NCI-H524 (cell line): ENCODE data around the gene VCL.
"Not testable (repeated sequence)": the region's sequence is repeated elsewhere in the genome, so short reads cannot be mapped to it uniquely, and the experiment has no call there.

Experiments used
- DNase-seq, 2 experiments: peaks; one replicate each; lab custom pipeline; 2025; lab: John Stamatoyannopoulos, UW

The VCL gene

DNA sequence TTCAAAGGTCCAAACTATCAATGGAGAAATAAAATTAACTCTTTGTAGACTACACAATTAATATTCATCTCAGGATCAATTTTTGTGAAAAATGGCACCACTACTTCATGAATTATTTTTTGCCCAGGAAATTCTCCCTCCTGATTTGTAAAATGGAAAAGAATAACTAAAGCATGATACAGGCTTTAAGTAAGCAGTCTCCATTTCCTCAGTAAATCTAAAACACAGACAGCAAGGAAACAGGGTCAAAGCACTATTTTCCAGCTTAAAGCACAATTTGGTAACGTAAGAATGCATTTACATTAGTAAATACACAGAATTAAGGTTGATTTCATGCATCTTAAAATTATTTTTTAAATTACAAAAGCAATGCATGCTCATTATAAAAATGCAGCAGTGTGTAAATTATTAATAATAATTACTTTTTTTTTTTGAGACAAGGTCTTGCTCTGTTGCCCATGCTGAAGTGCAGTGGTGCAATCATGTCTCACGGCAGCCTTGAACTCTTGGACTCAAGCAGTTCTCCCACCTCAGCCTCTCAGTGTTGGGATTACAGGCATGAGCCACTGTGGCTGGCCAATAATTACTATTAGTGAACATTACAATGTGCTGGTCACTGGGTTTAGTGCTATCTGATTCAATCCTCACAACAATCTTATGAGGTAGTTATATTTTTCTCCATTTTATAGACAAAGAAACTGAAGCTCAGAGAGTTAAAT is 26.1 kb upstream of the VCL start:
- no peak for DNase-seq

DNA sequence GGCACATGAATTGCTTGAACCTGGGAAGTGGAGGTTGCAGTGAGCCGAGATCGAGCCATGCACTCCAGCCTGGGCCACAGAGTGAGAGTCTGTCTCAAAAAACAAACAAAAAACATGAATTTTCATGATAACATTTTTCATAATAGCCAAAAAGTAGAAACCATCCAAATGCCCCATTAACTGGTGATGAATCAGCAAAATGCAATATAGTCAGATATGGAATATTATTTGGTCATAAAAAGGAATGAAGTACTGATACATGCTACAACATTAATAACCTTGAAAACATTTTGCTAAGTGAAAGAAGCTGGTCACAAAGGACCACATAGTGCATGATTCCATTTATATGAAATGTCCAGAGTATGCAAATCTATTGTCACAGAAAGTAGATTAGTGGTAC is 24.5 kb upstream of the VCL start:
- no peak for DNase-seq

DNA sequence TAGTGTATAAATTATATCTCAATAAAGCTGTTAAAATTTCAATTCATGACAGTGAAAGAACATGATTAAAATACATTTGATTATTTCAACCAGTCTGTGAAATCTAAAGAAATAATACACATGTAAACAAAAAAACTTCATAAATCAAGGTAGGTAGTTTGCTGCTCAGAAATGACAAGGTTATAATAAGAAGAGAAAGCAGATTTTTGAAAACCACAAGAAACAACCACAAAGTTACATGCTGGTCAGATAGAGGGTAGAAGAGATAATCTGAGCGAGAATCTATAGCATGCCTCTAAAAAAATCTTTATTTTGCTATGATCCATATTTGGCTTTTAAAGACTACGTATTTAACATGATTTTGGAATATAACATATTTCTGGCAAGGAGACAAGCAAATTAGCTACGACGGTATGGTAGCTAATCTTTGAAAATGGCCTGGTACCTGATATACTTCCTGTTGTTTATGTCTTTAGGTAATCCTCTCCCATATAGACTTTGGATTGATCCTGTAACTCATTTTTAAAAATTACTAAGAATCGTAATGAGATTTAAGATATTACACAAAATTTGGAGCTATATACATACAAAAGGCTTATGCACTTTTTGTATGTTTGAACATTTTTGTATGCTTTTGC is 23.5 kb upstream of the VCL start:
- DNase-seq, result no peak

DNA sequence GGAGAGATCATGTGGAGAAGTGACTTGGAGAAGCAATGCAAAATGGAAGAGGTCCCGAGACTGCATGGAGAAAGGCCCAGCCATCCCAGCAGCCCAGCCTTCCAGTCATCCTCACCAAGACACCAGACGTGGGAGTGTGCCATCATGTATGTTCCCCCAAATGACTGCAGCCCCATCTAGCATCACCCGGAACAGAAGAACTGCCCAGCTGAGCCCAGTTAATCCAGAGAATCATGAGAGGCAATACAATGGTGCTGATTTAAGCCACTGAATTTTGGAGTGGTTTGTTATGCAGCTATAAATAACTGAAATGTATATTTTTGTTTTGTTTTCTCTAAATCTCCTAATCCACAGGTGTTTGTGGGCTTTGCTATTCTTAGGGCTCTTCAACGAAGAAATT is 22.5 kb upstream of the VCL start:
- no peak for DNase-seq

DNA sequence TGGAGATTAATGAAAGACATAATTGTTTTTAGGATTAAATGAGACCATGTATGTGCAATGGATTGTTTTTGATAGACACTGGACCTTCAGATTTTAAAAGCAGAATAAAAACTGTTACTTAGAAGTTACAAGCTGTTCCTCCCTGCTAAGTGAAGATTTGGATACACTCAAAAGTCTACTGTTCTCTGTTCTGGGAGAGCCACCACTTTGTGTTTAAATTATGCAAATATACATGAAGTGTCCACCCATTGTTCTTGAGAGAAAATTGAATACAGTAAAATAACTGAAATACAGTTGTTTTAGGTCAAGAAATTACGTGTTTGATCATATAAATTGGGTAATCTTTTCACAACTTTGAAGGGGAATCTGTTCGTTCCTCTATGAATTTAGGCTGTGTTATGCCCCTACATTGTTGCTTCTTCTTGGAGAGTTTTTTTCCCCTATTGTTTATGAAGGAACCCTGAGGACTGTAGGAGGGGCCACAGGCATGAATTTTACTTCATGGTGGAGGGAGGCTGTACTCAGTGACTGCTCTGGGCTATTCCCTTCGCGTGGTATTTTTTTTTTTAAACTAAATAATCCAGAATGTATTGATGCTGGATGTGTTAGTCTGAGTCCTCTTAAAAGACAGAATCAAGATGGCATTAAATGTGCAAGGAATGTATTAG is 18.6 kb upstream of the VCL start:
- DNase-seq, result no peak

DNA sequence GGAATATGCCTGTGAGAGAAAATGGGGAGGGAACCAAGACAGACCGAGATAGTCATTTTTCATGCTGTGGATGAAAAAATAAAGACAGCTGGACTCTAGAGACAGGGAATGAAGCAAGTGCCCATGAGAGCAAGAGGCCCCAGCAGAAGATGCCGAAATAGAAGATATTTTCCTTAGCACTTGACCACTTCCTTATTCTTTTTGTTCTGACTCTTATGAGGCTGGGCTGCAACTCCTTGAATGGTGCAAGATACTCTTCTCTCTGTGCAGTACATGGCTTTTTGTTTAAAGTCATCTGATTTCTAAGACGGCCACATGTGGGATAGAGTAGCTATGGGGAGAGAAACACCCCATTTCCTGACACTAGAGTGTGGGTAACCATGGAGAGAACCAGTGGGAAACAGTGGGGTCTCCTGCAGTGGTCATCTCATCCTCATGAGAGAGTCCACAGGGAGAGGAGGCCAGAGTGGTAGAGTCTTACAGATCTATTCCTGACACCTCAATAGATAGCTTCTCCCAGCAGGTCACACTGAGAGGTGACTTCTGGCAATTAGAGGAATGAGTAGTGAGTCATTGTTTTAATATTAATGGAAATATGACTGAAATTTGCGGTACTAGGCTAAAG is 18.0 kb upstream of the VCL start:
- DNase-seq, result no peak

DNA sequence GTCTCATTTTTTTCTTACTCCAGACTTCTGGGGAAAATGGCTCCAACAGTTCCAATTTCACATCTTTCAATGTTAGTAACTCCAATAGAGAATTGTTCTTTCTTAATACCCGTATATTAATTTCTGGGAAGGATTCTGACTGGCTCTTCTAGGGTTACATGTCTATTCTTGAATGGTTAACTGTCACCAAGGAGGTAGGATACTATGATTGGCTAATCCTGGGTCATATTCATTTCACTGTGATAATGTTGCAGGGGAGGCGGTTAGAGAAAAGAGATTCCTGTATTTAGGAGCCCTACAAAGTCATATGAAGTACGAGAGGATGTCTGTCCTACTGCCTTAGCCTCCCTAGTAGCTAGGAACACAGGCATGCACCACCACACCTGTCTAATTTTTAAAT is 16.1 kb upstream of the VCL start:
- DNase-seq, result no peak

DNA sequence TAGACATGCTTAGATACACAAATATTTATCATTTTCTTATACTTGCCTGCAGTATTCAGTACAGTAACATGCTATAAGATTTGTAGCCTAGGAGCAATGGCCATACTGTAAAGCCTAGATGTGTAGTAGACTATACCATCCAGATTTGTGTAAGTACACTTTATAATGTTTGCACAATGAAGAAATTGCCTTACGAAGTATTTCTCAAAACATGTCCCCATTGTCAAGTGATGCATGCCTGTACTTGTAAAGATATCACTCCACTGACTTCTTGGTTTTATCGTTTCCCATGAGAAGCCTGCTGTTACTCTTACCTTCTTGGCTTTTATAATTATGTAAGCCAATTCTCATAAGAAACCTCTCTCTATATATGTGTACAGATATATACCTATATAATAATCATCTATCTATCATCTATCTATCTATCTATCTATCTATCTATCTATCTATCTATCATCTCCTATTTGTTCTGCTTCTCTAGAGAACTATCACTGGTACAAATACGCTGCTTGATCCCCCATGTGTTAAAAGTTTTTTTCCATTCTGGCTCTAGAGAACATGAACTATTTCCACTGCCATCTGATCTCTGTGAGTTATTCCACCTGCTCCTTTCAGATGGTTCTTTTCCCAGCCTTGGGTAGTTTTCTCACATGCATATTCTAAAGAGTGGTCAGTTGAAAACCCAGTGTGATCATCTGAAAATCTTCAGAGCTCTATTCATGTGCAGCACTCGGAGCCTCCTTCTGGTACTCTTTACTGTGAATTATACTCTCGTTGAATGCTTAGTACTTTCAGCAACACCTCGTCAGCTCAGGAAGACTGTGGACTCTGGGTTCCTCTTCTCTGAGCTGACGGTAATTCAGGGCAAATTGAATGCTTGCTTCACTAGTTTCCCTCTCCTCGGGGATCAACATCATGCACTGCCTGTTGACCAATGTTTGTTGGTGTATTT is 14.5 kb upstream of the VCL start:
- no peak for DNase-seq

DNA sequence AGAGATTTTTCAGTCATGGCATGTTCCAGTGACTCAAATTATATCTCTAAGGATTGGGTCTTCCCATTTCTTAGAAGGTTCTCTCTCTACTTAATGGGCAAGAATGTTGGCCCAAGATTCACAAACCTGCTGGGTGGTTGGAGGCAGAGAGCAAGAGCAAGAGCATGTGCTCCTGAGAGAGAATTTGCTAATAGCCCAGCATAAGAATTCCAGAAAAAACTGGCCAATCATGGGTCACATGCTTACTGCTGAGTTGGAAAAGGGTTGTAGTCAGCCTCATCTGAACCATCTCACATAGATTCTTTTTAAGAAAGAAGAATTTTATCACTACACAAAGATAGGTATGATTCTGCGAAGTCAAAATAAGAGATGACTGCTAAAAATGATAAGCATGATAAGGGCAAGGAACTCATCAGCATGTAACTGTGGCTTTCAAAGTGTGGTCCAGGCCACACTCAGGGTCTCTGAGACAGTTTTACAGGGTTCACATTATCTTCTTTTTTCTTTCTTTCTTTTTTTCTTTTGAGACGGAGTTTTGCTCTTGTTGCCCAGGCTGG is 8.2 kb upstream of the VCL start:
- no peak for DNase-seq

DNA sequence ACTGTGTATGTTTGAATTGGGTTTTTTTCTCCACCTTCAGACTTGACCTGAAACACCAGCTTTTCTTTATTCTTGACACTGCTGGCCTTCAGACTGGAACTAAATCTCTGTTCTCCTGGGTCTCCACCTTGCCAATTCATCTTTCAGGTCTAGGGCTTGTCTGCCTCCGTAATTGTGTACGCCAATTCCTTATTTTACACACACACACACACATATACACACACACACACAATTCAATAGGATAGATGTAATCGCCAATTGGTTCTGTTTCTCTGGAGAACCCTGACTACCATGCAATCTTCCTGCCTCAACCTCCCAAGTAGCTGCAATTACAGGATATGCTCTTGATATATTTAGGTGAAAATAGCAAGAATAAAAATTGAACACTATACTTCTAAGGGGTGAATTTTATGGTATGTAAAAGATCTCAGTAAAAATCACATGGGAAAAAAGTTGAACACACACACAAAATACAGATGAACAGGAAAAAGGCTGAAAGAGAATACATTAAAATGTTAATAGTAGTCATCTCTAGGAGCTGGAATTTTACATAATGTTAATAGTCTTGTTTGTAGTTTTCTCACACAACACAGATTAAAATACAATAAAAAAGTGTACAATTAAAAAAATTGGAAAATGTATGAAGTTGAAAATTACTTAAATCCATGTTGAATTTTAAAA is 6.6 kb upstream of the VCL start:
- DNase-seq, result no peak

DNA sequence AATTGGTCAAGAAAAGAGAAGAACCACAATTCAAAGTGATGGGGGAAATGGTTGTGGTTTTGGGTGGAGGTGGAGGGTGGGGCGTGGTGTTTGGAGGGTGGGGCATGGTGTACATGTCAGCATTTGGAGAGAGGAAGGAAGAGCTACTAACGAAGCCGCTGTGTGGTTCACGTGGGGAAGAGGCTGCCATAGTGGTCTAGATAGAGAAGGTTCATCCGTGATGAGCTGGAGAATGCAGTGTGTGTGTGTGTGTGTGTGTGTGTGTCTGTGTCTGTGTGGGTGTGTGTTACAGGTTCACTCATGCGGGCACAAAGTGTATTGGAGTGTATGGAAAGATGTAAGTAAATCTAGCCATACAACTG is 6.1 kb upstream of the VCL start:
- no peak for DNase-seq

DNA sequence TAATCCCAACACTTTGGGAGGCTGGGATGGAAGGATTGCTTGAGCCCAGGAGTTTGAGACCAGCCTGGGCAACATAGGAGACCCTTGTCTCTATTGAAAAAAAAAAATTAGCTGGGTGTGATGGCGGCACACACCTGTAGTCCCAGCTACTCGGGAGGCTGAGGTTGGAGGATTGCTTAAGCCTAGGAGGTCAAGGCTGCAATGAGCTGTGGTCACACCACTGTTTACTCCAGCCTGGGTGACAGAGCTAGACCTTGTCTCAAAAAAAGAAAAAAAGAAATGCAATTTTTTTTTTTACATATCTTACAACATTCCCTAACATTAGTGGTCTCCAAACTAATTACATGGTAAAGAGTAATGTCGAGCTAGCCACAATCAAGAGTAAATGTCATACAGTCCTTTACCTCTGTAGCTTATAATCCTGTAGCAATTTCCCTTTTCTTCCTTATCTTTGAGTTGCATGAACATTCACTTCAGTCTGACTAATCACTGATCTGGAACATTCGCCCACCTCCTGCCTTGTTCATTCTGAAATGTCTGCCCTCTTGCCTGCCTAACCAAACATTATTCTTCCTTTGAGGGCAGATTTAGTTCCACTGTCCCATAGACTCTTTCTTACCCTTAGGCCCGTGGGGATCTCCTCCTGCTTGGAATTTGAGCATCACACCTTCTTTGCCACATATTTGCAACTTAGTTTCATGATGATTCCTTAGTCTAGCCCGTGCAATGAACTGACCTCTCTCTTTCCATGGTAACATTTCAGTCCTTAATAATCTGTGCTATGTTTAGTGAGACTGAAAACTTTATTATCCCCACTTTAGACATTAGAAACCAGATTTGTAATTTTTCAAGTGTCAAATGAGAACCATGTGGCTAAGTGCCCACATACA is 4.8 kb upstream of the VCL start:
- peak in 1 of 2 experiments; percentile 4 for DNase-seq

DNA sequence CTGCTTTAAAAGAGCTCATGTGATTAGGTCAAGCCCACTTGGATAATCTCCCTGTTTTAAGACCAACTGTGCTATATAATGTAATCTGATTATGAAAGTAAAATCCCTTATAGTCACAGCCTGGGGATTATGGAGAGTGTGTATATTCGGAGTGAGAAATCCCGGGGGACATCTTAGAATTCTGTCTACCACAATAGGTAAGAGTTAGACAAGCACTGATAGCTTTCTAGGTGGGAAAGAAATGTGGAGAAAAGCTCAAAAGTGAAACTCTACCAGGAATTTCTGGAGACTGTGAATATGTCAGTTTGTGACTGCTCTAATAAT is 2.9 kb upstream of the VCL start:
- peak; percentile 4 to 58 for DNase-seq

DNA sequence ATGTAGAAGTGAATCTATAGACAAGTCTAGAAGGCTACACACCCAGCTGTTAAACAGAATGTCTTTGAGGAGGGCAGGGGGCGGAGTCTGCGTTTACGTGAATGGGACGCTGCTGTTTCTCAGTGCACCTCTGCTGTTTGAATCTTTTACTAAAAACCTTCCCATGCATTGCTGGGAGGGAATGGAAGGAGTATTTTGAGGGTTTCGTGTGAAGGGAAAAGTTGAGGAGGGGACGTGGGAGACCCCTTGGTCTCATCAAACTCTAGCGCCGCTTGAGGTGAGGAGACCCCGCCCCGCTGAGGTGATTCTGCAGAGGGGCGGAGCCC is 492 bp upstream of the VCL start:
- peak; percentile 19 to 62 for DNase-seq

DNA sequence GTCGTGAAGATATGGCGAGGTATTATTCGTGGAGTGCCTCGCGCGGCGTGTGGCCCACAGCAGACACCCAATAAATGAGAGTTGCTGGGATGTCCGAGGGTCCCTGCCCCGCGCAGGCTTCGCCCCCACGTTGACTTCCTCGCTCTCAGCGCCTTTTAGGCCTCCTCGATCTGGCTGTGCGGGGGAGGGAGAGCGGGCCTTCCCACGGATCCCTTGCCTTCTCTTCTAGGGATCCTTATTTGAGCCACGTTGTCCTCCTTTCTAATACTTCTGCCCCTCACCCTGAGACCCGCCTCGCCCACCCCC is 660 bp downstream of the VCL start:
- DNase-seq, result no peak

DNA sequence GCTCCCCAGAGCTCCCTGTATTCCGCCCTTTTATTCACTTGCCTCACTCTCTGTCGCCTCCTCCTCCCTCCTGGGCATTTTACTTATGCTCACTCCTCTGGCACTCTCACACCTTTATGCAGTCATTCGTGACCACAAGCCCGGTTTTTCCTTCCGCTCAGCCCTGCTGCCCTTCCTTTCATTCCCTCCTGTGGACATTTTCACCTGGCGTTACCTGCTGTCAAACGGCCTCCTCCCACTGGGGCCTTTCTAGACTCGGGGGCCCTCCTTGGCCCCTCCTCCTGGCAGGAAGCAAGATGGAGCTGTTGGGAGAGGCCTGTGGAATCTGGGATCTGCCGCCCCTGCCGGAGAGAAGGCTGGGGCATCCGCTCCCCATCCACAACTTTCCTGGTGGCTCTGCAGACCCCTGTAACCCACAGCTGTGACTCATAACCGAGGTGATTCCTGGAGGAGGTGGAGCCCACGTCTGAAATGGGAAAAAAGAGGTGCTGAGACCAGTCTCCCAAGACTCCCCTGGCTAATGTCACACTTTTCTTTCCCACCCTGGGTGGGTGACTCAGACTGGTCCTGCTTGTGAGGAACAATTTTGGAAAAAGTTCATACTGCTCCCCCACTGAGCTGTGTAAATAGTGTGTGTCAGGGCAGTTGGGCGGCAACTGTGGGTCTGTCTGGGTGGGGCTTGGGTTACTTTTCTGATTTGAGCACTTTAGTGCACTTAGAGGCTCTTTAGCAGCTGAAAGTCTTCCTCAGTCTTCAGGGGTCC is 1.2 kb downstream of the VCL start:
- DNase-seq, result peak; percentile 3 to 24

DNA sequence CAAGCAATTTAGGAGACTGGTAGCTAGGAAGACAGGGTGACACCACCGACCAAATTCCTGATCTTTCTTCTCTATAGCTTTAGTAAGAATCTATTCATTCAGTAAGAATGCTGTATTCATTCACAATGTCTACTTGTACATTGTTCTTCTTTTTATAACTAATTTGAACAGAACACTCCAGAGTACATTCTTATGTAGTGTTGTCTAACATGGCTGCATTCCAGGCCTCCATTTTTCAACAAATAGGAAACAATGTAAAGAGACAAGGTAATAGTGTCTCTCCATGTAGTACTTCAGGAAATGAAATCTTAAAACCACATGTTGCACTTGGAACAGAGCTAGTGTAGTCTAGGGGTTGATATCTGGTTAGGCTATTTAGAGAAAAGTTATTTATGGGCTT is 1.8 kb downstream of the VCL start:
- DNase-seq, result no peak

DNA sequence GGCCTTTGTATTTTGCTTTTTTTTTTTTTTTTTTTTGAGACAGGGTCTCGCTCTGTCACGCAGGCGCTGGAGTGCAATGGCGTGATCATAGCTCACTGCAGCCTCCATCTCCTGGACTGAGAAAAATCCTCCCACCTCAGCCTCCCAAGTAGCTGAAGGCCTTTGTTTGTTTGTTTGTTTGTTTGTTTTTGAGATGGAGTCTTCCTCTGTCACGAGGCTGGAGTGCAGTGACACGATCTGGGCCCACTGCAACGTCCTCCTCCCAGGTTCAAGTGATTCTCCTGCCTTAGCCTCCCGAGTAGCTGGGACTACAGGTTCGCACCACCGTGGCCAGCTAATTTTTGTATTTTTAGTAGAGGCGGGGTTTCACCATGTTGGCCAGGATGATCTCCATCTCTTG is 2.3 kb downstream of the VCL start:
- not testable (repeated sequence) for DNase-seq

DNA sequence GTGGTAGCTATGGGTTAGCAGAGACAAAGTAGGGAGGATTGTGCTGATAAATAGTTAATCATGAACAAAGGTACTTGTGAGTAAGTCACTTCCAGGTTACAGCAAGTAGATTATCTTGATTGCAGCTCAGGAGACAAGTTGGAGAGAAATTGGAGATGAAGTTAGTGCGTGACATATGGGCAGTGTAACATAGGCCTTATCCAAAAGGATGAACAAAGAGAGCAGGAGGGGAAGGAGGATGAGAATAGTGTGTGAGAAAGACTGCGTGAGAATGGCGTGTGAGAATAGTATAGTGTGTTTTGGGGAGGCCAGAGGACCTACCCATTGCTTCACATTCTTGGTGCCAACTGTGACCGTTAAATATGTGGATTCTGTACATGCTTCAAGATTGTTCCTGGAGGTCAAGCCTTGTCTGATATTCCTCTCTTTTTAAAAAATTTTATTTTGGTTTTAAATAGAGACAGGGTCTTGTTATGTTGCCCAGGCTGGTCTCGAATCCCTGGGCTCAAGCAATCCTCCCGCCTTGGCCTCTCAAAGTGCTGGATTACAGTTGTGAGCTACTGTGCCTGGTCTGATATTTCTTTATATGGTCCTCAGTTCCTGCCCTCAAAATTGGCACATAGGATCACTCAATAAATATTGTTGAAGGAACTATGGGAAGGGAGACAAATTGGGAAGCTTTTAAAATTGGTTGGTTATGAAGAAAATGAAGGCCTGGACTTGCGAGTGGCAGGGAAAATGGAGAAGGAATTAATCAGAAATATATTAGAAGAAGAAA is 3.2 kb downstream of the VCL start:
- peak in 1 of 2 experiments; percentile 45 for DNase-seq
